ENCODE measurements around the gene NR2C2. TPM values are rescaled to one million over a fixed set of nuclear protein-coding genes. Genes with fewer than 3 reads are reported as not detected.

Gene NR2C2
- total RNA-seq, 4 donors from 2014 or later: 41.8 to 63.9 (median 44.2) TPM

- no peak for TF ChIP-seq CTCF (IDR thresholded peaks at IDR 0.05; ENCODE audit: low read depth)
Measured at GRCh38 chr3:14923476-14923875, 23.9 kb upstream of the NR2C2 start.

- TF ChIP-seq CTCF (IDR thresholded peaks at IDR 0.05; ENCODE audit: low read depth): no peak
Measured at GRCh38 chr3:14925729-14926591, 21.4 kb upstream of the NR2C2 start.

GRCh38 chr3:14926592-14926991, 20.8 kb upstream of the NR2C2 start:
- TF ChIP-seq CTCF (IDR thresholded peaks at IDR 0.05; ENCODE audit: low read depth): no peak

GRCh38 chr3:14927308-14927707, 20.1 kb upstream of the NR2C2 start:
- no peak for TF ChIP-seq CTCF (IDR thresholded peaks at IDR 0.05; ENCODE audit: low read depth)

- TF ChIP-seq CTCF (IDR thresholded peaks at IDR 0.05; ENCODE audit: low read depth): no peak
Measured at GRCh38 chr3:14929310-14930074, 17.9 kb upstream of the NR2C2 start.

GRCh38 chr3:14933820-14934425, 13.5 kb upstream of the NR2C2 start:
- no peak for TF ChIP-seq CTCF (IDR thresholded peaks at IDR 0.05; ENCODE audit: low read depth)
